Muscle layer of duodenum (tissue), 2 donors: ENCODE measurements around the gene ANKDD1A.
A peak's percentile ranks its signal among the peaks of the same experiment; 100 is the strongest.

Experiments used
- H3K27ac ChIP-seq: one replicate; pipeline ENCODE4 v1.7.0; 2013; ENCODE audit warnings: mild to moderate bottlenecking, low read length
- H3K27me3 ChIP-seq: one replicate; pipeline ENCODE4 v1.7.0; 2013; ENCODE audit warnings: low read depth, mild to moderate bottlenecking, control low read depth, low read length
- H3K36me3 ChIP-seq, 2 donors: one replicate each; pipeline ENCODE4 v1.7.0; 2013; ENCODE audit warnings: low read length in 2 of 2, control low read depth in 1 of 2, mild to moderate bottlenecking in 1 of 2; ENCODE audit not compliant: insufficient read depth in 2 of 2, control insufficient read depth in 1 of 2
- H3K4me1 ChIP-seq, 2 donors: one replicate each; pipeline ENCODE4 v1.7.0; 2013; ENCODE audit warnings: low read length in 2 of 2, mild to moderate bottlenecking in 2 of 2, control low read depth in 1 of 2, moderate library complexity in 1 of 2; ENCODE audit not compliant: insufficient read depth in 2 of 2, control insufficient read depth in 1 of 2
- H3K4me3 ChIP-seq, 2 donors: one replicate each; pipeline ENCODE4 v1.7.0; 2013; ENCODE audit warnings: low read length in 2 of 2, low read depth in 1 of 2, mild to moderate bottlenecking in 1 of 2
- H3K9me3 ChIP-seq, 2 donors: one replicate each; pipeline ENCODE4 v1.7.0; 2013; ENCODE audit warnings: low read length in 2 of 2, control low read depth in 1 of 2, mild to moderate bottlenecking in 1 of 2; ENCODE audit not compliant: control insufficient read depth in 1 of 2
- donor health status: healthy.

Gene ANKDD1A

GRCh38 chr15:64970698-64971097 is 59.0 kb downstream of the ANKDD1A start:
- H3K27me3 ChIP-seq, result no peaks in the 10 kb centered on the region
- no peaks in the 10 kb centered on the region for H3K4me1 ChIP-seq
- H3K27ac ChIP-seq, result no peak overlapping the region
- no peak overlapping the region for H3K4me3 ChIP-seq
- H3K9me3 ChIP-seq, result no peaks in the 10 kb centered on the region
- H3K36me3 ChIP-seq, result peaks cover 36 to 65% of the 10 kb centered on the region in 2 donors

GRCh38 chr15:64975390-64975789 is 63.7 kb downstream of the ANKDD1A start:
- Histone ChIP-seq H3K4me1 (no peaks in the 10 kb centered on the region), H3K27me3 (no peaks in the 10 kb centered on the region), H3K4me3 (no peak overlapping the region), H3K27ac (no peak overlapping the region), H3K36me3 (peaks cover 32 to 66% of the 10 kb centered on the region in 2 donors), H3K9me3 (no peaks in the 10 kb centered on the region)

GRCh38 chr15:64979252-64979710 is 67.6 kb downstream of the ANKDD1A start:
- H3K36me3 ChIP-seq, result peaks cover 18 to 42% of the 10 kb centered on the region in 2 donors
- H3K4me3 ChIP-seq, result no peak overlapping the region
- H3K27ac ChIP-seq, result no peak overlapping the region

GRCh38 chr15:64981812-64982431 is 70.2 kb downstream of the ANKDD1A start:
- Histone ChIP-seq H3K4me3 (no peak overlapping the region), H3K9me3 (no peaks in the 10 kb centered on the region), H3K36me3 (peaks cover 13 to 20% of the 10 kb centered on the region in 2 donors), H3K27me3 (no peaks in the 10 kb centered on the region), H3K4me1 (no peaks in the 10 kb centered on the region), H3K27ac (no peak overlapping the region)

More at GRCh38 chr15:64979252-64979710, 67.6 kb downstream of the ANKDD1A start:
- no peaks in the 10 kb centered on the region for H3K9me3 ChIP-seq
- no peaks in the 10 kb centered on the region for H3K4me1 ChIP-seq
- H3K27me3 ChIP-seq, result no peaks in the 10 kb centered on the region

GRCh38 chr15:64982472-64982871 is 70.8 kb downstream of the ANKDD1A start:
- Histone ChIP-seq H3K36me3 (peaks cover 13 to 15% of the 10 kb centered on the region in 2 donors), H3K27ac (no peak overlapping the region), H3K27me3 (no peaks in the 10 kb centered on the region)

GRCh38 chr15:64985366-64986033 is 73.8 kb downstream of the ANKDD1A start:
- H3K4me1 ChIP-seq, result peaks cover 0 to 11% of the 10 kb centered on the region in 2 donors

More at GRCh38 chr15:64982472-64982871, 70.8 kb downstream of the ANKDD1A start:
- Histone ChIP-seq H3K4me3 (no peak overlapping the region), H3K4me1 (no peaks in the 10 kb centered on the region), H3K9me3 (no peaks in the 10 kb centered on the region)

GRCh38 chr15:64987136-64987535 is 75.4 kb downstream of the ANKDD1A start:
- no peaks in the 10 kb centered on the region for H3K27me3 ChIP-seq
- no peak overlapping the region for H3K4me3 ChIP-seq
- no peaks in the 10 kb centered on the region for H3K9me3 ChIP-seq
- H3K4me1 ChIP-seq, result peaks cover 0 to 13% of the 10 kb centered on the region in 2 donors
- H3K36me3 ChIP-seq, result peaks cover 0 to 3% of the 10 kb centered on the region in 2 donors
- H3K27ac ChIP-seq, result no peak overlapping the region

More at GRCh38 chr15:64985366-64986033, 73.8 kb downstream of the ANKDD1A start:
- Histone ChIP-seq H3K36me3 (peaks cover 0 to 3% of the 10 kb centered on the region in 2 donors), H3K4me3 (peak overlapping the region in 1 of 2 donors; percentile 8), H3K9me3 (no peaks in the 10 kb centered on the region), H3K27me3 (no peaks in the 10 kb centered on the region), H3K27ac (peak overlapping the region; percentile 2)

- Histone ChIP-seq H3K9me3 (no peaks in the 10 kb centered on the region), H3K27me3 (no peaks in the 10 kb centered on the region), H3K4me3 (peak within 1 kb of the TSS; percentile 83 to 85), H3K27ac (peak within 1 kb of the TSS; percentile 81), H3K4me1 (peaks cover 0 to 16% of the 10 kb centered on the region in 2 donors), H3K36me3 (peaks cover 0 to 3% of the 10 kb centered on the region in 2 donors)
These were observed 77.9 kb downstream of the ANKDD1A start, which contains the start of gene SPG21 for GRCh38 chr15:64989416-64990167. Gene SPG21 (minus strand): TSS chr15:64989914. CDS start chr15:64983569, 6,345 bp downstream.

GRCh38 chr15:64990168-64990470 is 78.4 kb downstream of the ANKDD1A start:
- peaks cover 0 to 3% of the 10 kb centered on the region in 2 donors for H3K36me3 ChIP-seq
- no peaks in the 10 kb centered on the region for H3K27me3 ChIP-seq
- peak overlapping the region; percentile 81 for H3K27ac ChIP-seq
- H3K4me1 ChIP-seq, result peaks cover 0 to 16% of the 10 kb centered on the region in 2 donors
- H3K9me3 ChIP-seq, result no peaks in the 10 kb centered on the region
- peak overlapping the region; percentile 67 to 85 for H3K4me3 ChIP-seq

- H3K9me3 ChIP-seq, result no peaks in the 10 kb centered on the region
- no peaks in the 10 kb centered on the region for H3K27me3 ChIP-seq
- H3K4me3 ChIP-seq, result no peak overlapping the region
- no peak overlapping the region for H3K27ac ChIP-seq
- H3K4me1 ChIP-seq, result peaks cover 0 to 16% of the 10 kb centered on the region in 2 donors
- peaks cover 0 to 3% of the 10 kb centered on the region in 2 donors for H3K36me3 ChIP-seq
These were observed 79.9 kb downstream of the ANKDD1A start for GRCh38 chr15:64991536-64992135.

GRCh38 chr15:64993290-64993689 is 81.6 kb downstream of the ANKDD1A start:
- H3K27ac ChIP-seq, result no peak overlapping the region
- no peak overlapping the region for H3K4me3 ChIP-seq
- H3K4me1 ChIP-seq, result peaks cover 0 to 11% of the 10 kb centered on the region in 2 donors
- H3K36me3 ChIP-seq, result peaks cover 0 to 3% of the 10 kb centered on the region in 2 donors
- no peaks in the 10 kb centered on the region for H3K27me3 ChIP-seq
- H3K9me3 ChIP-seq, result no peaks in the 10 kb centered on the region
